ENCODE measurements around the gene LNX2.

GRCh38 chr13:27551562-27551961 is 68.8 kb downstream of the LNX2 start:
- TF ChIP-seq CTCF (IDR thresholded peaks at IDR 0.05) (no peak), POLR2A (IDR thresholded peaks at IDR 0.05) (no peak)
